ENCODE measurements around the gene ELP2.

- TF ChIP-seq CTCF (conservative IDR thresholded peaks at IDR 0.05; ENCODE audit: low read depth, low read length) (no peak), EZH2 (IDR thresholded peaks at IDR 0.05; ENCODE audit: borderline replicate concordance, low read depth, low read length, poor library complexity, severe bottlenecking) (no peak)
Measured at GRCh38 chr18:36185901-36186460, 56.3 kb downstream of the ELP2 start.

Measured in A673 (cell line).